HG02840 (cell line): Measurements from ENCODE around the gene TMEM119.

ENCODE experiments used
- ATAC-seq: cut with Tn5 transposase; IDR thresholded peaks from one replicate; pipeline ENCODE4 v1.9.1; 2021; ENCODE audit warnings: mild to moderate bottlenecking, moderate library complexity, moderate number of reproducible peaks; ENCODE audit not compliant: unreplicated experiment, low FRiP score

Gene TMEM119

GRCh38 chr12:108618079-108618952, 20.4 kb upstream of the TMEM119 start:
- ATAC-seq: no peak

- ATAC-seq: peak; percentile 70
These were observed 19.3 kb upstream of the TMEM119 start for GRCh38 chr12:108616941-108617858.

GRCh38 chr12:108616359-108616758, 18.5 kb upstream of the TMEM119 start:
- ATAC-seq: no peak

GRCh38 chr12:108615918-108616317, 18.0 kb upstream of the TMEM119 start:
- no peak for ATAC-seq

GRCh38 chr12:108614639-108615038, 16.8 kb upstream of the TMEM119 start:
- ATAC-seq: no peak

GRCh38 chr12:108614041-108614440, 16.2 kb upstream of the TMEM119 start:
- ATAC-seq: no peak

- ATAC-seq: no peak
These were observed 15.7 kb upstream of the TMEM119 start for GRCh38 chr12:108613548-108613947.

GRCh38 chr12:108612788-108613282, 15.0 kb upstream of the TMEM119 start:
- ATAC-seq: no peak

- no peak for ATAC-seq
These were observed 14.1 kb upstream of the TMEM119 start for GRCh38 chr12:108611884-108612415.

- no peak for ATAC-seq
These were observed 13.1 kb upstream of the TMEM119 start for GRCh38 chr12:108610856-108611605.

- ATAC-seq: no peak
These were observed 12.5 kb upstream of the TMEM119 start for GRCh38 chr12:108610336-108610815.

- ATAC-seq: no peak
These were observed 11.9 kb upstream of the TMEM119 start for GRCh38 chr12:108609537-108610335.

- no peak for ATAC-seq
These were observed 10.7 kb upstream of the TMEM119 start for GRCh38 chr12:108608616-108609015.

- ATAC-seq: no peak
These were observed 10.2 kb upstream of the TMEM119 start for GRCh38 chr12:108607981-108608600.

GRCh38 chr12:108606492-108606891, 8.6 kb upstream of the TMEM119 start:
- no peak for ATAC-seq

- no peak for ATAC-seq
These were observed 8.0 kb upstream of the TMEM119 start for GRCh38 chr12:108605690-108606406.

GRCh38 chr12:108605000-108605689, 7.3 kb upstream of the TMEM119 start:
- ATAC-seq: no peak
